Activated CD8-positive, alpha-beta memory T cell treated with anti-CD3 and anti-CD28 coated beads, Interleukin-2, amount 50 U/mL, for 1 hour (primary cell): Measurements from ENCODE around the gene SF3A1.

Source experiments
- DNase-seq: peaks from one replicate; pipeline ENCODE4 v3.0.0-alpha.2; 2020; ENCODE audit errors: extremely low read depth

The SF3A1 gene

DNA sequence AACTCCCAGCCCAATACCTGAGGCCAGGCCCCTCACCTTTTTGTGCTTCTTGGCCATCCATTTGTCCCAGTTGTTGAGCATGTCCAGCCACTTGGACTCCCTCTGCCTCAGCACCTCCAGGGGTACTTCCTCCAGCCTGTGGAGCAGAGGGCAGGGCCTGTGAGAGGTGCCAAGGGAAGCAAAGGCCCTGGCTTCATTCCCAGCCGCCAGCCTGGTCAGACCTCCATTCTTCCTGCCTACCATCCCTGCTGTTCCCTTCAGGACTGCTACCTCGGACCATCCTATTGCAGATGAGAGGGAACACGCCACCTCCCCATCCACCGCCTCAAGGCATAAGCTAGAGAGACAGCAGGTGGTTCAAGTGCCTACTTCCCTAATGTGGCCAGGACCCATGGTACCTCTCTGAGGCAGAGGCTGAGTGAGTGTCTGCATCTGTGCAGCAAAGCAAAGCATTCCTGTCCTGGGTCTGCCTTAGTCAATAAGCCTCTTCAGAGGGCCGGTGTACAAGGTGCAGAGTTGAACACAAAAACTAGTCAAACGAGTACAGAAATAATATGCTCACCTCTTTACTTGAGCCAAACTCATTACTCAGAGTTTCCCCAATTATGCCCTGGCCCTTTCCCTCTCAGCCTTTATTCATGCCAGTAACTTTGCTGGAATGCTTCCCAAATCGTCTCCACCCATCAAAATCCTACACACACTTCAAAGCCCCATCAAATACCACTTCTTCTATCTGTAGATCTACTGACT lies 52.0 kb downstream of the SF3A1 start:
- no peak for DNase-seq

DNA sequence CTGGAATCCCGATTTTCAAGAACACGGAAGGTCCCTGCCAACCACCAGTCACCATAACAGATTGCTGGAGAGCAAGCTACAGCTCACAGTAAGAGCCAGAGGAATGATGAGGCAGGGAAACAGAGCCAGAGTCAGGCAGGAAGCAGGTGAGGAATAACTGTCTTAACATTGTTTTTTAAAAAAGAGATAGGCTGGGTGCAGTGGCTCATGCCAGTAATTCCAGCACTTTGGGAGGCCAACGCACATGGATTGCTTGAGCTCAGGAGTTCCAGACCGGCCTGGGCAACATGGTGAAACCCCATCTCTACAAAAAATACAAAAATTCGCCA lies 53.9 kb downstream of the SF3A1 start:
- DNase-seq: no peak

DNA sequence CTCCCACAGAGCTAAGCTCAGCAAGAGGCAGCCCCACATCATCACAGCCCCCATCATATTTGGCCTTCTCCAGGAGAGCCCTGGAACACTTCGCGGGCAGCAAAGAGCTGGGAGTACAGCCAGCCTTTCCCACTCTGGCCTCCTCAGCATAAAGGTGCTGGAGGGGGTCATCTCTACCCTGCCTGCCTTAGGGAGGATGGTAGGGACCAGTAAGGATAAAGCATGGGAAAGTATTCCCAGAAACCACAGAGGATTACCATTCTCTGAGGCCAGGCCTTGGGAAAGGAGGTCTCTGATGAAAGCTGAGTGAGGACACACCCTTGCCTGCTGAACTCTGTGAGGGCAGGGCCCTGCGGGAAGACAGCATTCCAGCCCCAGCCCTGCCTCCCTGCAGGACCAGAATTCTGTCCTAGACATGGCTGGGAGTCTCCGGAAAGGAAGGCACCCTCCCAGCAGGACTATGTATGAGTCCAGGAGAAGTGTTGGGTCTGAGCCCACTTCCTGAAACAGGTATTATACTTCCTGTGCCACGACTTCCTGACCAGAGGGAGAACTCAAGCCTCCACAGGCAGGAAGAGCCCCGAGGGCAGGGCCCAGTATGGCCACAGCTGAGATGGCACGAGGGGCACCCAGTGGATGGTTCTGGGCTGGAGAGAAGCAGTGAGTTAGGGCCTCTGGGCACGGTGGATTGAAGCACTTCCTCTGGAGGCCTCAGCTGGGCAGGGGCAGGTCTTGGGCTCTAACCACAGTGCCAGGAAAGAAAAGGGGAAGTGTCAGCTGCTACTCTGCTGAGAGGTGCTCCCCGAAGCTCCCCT lies 54.5 kb downstream of the SF3A1 start:
- DNase-seq: no peak

DNA sequence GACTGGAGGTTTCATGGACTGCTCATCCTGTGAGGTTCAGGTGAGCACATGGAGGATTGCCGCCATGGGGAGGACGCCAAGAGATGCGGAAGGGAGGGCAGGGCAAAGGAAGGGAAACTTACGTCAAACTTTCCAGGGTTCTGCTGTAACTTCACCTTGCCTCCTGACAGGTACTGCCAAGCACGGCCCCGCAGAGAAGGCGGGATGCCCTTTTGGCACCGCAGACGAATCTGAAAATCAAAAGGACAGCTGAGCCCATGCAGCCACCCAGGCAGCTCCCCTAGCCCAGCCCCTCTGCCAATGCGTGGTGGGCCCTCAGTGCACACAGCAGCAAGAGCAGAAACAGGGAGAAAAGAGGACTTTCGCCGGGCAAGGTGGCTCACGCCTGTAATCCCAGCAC lies 57.4 kb downstream of the SF3A1 start:
- DNase-seq: no peak

DNA sequence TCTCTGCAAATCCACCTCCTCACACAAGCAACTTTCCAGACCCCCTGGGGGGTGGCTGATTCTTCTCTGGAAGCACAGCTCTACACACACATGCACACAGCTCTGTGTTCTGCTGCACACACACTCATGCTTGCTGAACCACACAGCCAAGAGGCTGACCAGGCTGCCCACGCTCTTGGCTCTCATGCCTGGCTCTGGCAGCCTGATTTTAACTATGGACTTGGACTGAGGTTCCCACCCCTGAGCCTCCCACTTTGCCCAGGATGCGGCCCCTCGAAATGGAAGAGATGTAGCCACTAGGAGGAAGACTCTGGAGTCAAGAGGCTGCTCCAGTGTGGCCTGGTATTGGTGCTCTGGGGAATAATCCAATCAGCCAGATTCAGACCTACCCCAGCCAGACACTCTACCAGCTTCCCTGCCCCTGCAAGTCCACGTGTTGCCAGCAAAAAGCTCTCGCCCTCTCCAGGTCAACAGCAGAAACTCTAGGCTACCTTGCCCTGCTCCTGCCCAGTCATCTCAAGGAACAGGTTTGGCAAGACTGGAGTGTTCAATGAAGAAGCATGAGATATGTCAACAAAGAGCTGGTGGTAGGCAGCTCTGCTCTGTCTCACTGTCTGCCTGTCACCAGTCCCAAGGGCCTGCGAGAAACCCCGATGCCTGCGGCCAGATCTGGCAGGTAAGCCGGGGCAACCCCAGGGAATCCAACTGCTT lies 58.5 kb downstream of the SF3A1 start:
- DNase-seq: no peak

DNA sequence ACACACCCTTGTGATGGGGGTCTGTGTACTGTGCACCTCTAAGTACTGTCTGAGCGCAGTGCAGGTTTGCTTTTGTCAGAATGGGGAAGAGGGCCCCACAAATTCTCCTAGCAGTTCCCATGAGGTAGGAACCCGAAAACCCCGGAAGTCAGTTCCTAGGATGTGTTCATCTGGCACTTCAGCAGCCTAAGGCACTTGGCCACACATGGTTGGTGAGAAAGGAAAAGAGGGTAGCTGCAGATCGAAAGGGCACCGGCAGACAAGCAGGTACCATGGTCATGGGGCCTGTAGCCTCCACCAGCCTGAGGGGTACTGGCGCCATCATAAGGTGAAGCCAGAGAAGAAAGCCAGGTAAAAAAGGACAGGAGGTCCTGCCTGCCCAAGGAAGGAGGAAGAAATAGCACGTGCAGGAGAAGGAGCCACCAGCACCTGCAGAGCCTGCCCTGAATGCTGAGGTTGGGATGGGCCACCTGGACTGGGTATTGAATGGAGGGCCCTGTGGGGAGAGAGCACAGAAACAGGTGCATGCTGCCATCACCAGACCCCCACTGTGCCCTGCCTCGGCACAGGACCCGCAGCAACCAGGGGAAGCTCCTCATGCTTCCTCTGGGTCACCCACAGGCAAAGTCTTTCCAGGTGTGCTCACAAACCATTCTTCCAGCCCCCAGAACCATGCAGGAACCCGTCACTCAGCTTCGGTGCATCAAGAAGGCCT lies 59.3 kb downstream of the SF3A1 start:
- no peak for DNase-seq

DNA sequence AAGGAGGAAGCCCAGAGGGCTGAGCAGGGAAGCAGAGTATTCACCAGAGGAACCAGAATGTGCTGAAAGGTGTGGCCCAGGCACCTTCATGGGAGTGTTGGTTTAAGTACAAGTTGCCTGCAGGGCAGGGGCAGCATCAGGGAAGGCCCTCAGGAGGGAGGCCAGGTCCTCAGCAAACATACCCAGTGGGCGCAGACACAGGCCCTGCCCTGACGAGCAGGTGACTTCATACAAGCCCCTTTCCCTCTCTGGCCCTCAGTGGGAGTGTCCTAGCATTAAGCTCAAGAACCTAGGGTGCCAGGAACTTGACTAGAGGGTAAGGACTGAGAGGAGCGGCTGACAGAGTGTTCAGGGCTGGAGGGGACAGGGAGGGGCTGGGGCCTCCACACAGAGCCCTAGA lies 59.9 kb downstream of the SF3A1 start:
- no peak for DNase-seq

DNA sequence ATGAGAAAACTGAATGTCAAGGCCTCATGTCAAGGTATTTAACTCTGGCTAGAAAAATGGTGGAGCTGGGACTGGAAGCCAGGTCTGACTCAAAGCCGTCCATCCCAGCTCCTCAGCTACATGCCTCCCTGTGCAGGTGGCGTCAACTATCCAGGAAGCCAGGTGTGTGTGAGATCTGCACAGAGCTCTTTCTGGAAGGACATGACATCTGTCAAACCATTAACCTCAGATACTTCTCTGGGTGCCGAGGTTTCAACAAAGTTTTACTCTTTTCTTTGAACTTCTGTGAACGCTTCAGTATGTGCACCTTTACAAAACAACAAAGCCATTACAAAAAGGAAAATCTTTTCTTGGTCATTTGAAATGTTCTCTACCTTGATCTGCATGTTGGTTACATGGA lies 60.4 kb downstream of the SF3A1 start:
- no peak for DNase-seq

DNA sequence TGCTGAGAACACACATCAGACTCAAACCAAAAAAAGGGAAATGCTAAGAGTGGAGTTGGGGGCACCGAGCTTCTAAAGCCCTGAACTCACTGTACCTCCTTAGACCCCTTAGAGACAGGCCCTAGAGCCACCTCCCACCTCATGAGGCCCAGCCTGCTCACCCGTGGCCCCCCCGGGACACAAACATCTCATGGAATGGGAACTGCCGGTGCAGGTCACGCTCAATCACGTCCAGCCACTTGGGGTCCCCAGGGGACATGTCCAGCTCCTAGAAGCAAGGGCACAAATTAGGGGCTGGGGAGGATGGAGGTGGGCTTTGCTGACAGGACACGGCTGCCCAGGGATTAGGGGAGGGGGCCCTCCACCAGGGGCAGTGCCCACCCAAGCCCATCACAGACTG lies 61.1 kb downstream of the SF3A1 start:
- DNase-seq: no peak

DNA sequence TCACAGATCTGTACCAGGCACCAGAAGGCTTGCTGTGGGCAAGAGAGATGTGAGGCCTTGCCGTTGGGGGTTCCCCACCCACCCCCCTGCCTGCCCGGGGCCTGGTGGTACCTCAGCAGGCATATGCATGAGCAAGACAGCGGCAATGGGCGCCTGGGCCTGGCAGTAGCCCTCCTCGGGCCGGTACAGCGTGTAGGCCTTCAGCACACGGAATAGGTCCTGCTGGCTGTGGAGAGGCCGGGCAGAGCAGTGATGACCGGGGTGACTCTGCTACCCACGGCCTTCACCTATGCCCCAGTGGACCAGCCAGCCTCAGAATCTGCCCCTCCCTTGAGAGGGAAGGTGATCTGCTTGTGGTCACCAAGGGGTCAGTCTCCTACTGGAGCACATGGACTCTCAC lies 61.9 kb downstream of the SF3A1 start:
- no peak for DNase-seq

DNA sequence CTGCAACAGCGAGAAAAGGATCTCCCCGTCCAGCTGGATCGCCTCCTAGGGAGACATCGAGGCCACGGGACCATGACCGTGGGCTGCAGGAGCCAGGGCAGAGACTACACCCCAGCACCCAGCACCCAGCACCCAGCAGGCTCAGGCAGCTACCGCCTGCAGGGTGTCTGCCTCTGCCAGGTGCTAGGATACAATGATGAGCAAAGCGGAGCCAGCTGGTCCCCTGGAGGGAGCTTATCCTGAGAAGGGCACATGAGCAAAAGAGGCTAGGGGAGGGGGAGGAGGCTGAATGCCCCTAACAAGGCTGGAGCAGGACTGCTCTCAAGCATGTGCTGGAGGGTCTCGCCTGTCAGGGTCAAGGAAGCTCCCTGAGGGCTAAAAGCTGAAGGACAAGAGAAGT lies 62.6 kb downstream of the SF3A1 start:
- no peak for DNase-seq

DNA sequence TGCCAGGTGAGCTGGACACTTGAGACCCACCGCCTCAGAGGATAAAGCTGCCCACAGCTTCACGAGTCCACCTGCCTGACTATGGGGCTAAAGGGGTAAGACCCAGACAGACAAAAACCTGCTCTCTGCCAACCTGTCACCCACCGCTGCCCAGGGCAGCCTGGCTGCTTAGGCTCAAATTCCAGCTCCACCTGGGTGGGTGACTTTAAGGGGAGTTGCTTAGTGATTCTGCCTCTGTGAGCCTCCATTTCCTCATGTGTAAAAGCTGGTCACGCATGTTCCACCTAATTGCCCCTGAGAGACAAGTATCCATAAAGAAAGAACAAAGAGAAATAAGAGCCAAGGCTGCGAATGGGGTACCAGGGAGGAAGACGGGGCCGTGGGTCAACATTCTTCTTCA lies 63.7 kb downstream of the SF3A1 start:
- no peak for DNase-seq

DNA sequence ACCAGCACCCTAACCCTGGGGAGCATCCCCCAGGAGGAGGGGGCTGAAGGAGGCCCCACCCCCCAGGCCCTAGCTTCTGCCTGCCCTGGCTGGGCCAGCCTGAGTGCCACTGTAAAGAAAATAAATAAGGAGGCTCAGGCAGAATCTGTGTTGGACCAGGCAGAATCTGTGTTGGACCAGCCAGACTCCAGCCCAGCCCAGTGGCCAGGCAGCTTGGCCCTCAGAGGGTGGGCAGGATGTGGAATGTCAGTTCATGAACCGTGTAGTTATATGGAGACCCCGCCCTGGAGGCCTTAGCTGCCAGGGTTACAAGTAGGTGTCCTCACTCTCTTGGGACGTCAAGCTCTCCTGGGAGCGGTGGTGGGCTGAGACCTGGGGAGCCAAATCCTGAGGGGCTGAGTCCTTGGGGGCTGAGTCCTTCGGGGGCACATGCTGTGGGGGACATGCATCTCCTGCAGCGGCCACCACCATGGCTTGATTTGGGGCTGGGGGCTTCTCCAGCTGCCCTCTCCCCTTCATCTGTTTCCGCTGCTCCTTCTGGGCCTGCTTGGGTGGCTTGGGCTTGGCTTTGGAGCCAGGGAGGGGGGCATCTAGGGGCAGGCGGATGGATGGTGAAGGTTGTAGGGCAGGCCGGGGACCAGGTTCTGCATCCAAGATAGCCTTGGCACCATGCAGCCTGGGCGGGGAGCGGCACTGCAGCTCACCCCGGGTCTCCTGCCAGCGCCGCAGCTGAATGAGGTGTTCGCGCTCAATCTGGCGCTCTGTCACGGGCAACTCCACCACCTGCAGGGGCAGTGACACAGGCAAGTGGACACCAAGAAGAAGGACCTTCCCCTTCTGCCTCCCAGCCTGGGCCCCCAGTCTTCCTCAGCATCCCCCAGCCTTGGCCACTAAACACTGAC lies 64.4 kb downstream of the SF3A1 start:
- DNase-seq: no peak

DNA sequence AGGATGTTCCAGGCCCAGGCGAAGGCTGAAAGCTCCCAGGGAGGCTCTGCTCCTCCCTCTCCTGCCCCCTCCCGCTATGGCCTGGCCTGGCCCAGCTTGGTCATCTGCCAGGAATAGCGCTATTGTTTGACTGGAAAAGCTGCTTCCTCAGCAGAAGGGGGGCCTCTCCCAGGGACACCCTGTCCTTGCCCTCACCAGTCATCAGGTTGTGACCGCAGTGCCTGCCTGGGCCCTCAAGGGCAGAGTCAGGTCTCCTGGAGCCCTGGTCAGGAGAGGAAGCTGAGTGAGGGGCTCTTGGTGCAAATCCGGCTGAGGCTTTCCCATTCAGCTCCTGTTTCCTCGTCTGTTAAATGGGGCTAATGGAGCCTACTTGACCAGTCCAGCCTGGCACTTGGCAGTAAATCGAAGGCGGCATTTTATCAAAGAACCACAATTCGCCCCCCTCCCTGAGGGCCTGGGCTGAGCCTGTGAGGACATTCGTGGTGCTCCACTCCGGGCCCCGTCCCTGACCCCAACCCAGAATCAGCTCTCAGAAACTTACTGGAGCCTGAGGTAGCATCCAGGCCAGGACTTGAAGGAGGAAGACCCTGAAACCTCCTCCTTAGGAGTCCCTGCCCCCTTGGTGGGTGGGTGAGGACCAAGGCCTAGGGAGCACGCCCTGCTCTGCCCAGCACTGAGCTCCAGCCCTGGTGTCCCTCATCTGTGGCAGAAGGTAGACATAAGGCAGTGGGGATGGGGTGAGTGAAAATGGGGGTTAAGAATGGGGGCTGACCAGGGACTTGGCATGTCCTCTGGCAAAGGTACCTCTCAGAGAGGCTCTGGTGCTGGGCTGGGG lies 65.4 kb downstream of the SF3A1 start:
- no peak for DNase-seq

DNA sequence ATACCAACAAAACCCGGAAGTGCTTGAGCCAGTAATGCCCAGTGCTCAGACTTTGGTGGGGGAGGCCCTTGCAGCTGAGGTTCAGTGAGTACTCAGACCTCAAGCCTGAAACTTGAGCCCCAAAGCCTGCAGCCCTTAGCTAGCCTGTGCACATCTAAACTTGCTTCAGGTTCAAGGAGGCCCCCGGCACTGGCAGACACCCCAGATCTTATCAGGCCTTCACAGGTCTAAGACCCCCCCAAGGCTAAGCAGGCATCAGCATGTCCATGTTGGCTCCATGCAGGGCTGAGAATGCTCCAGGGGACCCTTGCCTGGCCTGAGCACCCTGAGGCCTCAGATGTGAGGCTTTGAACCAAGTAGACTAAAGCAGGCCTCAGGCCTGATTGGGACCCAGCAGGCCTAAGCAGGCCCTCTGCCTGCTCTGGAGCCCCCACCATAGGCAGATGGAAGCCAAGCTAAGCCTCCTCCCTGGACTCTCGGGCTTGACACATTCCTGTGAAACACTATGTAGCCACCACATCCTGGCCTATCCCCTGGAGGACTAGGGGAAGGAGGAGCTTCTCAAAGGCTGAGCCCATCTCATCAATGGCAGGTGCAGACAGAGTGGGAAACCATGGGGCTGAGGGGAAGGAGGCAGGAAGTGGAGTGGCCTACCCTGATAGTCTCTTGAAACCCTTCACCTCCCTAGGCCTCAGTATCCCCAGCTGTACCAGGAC lies 66.2 kb downstream of the SF3A1 start:
- no peak for DNase-seq

DNA sequence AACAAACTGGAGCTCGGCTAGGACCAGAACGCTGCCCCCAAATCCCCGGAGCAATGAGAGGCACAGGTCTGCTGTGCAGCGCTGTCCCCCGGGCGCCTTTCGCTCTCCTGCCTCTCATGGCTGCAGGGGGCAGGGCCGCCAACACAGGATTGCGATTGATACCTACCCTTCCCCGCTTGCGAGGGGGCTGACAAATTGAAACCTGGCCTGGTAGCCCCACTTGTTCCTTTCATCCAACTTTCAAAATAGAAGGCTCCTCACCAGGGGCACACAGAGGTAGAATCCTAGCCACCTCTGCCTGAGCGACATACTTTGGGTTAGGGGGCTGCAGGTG lies 66.7 kb downstream of the SF3A1 start:
- DNase-seq: no peak

DNA sequence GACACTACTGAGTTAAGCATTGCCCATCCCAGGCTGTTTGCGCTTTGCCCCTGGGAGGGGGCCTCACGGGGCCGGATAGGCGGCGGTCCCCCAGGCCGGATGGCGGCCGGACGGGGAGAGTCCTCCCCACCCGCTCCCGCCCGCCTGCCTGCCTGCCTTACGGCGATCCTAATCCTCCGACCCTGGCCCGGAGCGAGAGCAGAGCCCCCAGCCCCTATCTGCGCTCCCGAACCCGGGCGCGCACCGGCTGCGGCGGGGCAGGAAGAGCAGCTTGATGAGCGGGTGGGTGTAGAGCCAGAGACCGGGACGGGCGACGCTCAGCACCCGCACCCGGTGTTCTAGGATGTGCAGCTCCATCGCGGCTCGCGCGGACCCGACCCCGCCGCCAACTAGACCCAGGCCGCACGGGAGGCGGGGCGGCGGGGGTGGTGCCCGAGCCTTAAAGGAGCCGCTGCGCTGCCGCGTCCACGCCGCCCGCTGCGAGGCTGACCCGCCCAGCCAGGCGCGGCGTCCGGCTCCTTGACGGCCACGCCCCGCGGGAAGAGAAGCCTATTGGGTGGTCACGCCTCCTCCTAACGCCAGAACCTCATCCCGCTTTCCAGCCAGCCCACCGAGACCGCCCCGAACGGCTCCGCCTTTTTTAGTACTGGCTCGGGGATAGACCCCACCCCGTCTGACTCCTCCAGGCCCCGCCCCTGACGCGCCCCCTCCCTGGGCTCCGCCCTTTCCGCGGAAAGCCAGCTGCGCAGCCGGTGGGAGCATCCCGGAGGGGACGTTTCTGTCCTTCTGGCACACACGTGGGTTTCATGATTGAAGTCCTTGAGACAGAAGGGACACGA lies 67.3 kb downstream of the SF3A1 start, which contains the start of gene CASTOR1:
Gene CASTOR1, minus strand, starts transcription at position 365 of the 839 bp plus-strand sequence. Its CDS starts 8 bp downstream, at position 357.
- peak; percentile 61 for DNase-seq

DNA sequence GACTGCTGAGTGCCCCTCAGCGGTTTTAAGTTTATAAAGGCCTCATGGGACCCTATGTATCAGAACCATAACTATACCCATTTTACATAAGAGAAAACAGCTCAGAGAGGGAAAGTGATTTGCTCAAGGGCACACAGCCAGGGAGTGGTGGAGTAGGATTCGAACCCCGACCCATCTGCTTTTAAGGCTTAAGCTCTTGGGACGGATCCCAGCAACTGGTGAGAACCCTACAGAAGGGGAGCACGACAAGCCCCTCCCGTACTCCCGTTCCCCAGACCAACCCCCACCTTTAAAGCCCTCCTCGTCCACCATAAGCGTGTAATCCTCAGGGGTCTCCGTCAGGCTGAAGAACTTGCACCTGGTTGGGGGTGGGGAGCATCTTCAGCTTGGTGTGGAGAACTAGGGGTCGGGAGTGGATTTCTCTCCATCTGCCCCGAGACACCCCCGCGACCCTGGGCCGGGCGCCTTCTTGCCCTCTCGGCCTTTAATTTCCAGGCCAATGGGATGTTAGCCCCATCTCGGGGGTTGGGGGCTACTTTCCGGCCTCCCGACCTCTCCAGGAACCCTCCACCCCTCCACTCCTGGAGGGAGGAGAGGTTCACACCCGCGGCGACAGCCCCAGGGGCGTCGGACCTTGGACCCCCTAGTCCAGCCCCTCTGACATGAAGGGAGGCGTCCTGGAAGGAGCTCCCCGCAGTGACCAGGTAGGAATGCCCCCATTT lies 68.1 kb downstream of the SF3A1 start:
- DNase-seq: no peak
